Right atrium auricular region (tissue), 2 donors: ENCODE data around the gene CFAP299. TPM values are rescaled to one million over a fixed set of nuclear protein-coding genes. Genes with fewer than 3 reads are reported as not detected.

Experiments used
- DNase-seq: peaks from one replicate; pipeline ENCODE4 v3.0.0-alpha.2; 2019; ENCODE audit warnings: low spot score
- H3K27ac ChIP-seq, 2 donors: fragments of 200-600 bp; sonication (generic); 1 replicate in 1 of 2; 2 replicates in 1 of 2; pipeline ENCODE4 v1.5.1; 2016 to 2019
- H3K27me3 ChIP-seq, 2 donors: fragments of 200-600 bp; sonication (generic); one replicate each; pipeline versions ENCODE4 v1.5.1 to v1.6.0; 2017 to 2019
- H3K36me3 ChIP-seq: fragments of 200-600 bp; sonication (generic); one replicate; pipeline ENCODE4 v1.5.1; 2016
- H3K4me1 ChIP-seq, 2 donors: fragments of 200-600 bp; sonication (generic); one replicate each; pipeline versions ENCODE4 v1.5.1 to v1.6.0; 2017 to 2019
- H3K4me3 ChIP-seq, 2 donors: fragments of 200-600 bp; sonication (generic); 1 replicate in 1 of 2; 2 replicates in 1 of 2; pipeline ENCODE4 v1.5.1; 2017 to 2019; ENCODE audit warnings: mild to moderate bottlenecking in 1 of 2, moderate library complexity in 1 of 2
- H3K9me3 ChIP-seq, 2 donors: fragments of 200-600 bp; sonication (generic); one replicate each; pipeline ENCODE4 v1.5.1; 2019
- CTCF ChIP-seq, 2 donors: fragments of 200-600 bp; sonication (generic); IDR thresholded peaks; one replicate each; pipeline ENCODE4 v1.5.1; 2019; ENCODE audit warnings: antibody characterized with exemption in 2 of 2
- total RNA-seq, 2 donors: library from RNA; depleted of rRNA; stranded (reverse); fragments of >200 nt; gene quantifications; one replicate each; pipeline ENCODE4 v1.1.0, GENCODE V29; 2016

CFAP299 gene
- total RNA-seq, 2 donors from 2014 or later = not detected

GRCh38 chr4:80301884-80302283, 33.6 kb upstream of the CFAP299 start:
- TF ChIP-seq CTCF (IDR thresholded peaks at IDR 0.05) = no peak
- DNase-seq = no peak
- H3K9me3 ChIP-seq = no peaks in the 10 kb centered on the region
- H3K27me3 ChIP-seq = no peaks in the 10 kb centered on the region
- no peak overlapping the region for H3K4me3 ChIP-seq
- no peaks in the 10 kb centered on the region for H3K4me1 ChIP-seq
- H3K27ac ChIP-seq = no peak overlapping the region
- H3K36me3 ChIP-seq = no peaks in the 10 kb centered on the region

DNA sequence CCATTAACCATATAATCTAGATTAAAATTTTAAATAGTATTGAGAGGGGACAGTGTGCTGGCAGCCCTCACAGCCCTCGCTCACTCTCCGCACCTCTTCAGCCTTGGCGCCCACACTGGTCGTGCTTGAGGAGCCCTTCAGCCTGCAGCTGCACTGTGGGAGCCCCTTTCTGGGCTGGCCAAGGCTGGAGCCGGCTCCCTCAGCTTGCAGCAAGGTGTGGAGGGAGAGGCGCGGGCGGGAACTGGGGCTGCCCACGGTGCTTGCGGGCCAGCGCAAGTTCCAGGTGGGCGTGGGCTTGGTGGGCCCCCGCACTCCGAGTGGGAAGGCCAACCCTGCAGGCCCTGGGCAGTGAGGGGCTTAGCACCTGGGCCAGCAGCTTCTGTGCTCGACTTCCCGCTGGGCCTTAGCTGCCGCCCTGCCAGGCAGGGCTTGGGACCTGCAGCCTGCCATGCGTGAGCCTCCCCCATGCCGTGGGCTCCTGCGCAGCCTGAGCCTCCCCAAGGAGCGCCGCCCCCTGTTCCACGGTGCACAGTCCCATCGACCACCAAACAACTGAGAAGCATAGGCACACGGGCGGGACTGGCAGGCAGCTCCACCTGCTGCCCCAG, 32.8 kb upstream of the CFAP299 start:
- Histone ChIP-seq H3K4me1 (no peaks in the 10 kb centered on the region), H3K27ac (no peak overlapping the region), H3K27me3 (no peaks in the 10 kb centered on the region), H3K9me3 (no peaks in the 10 kb centered on the region), H3K36me3 (no peaks in the 10 kb centered on the region), H3K4me3 (no peak overlapping the region)
- TF ChIP-seq CTCF (IDR thresholded peaks at IDR 0.05) = no peak
- DNase-seq = no peak

DNA sequence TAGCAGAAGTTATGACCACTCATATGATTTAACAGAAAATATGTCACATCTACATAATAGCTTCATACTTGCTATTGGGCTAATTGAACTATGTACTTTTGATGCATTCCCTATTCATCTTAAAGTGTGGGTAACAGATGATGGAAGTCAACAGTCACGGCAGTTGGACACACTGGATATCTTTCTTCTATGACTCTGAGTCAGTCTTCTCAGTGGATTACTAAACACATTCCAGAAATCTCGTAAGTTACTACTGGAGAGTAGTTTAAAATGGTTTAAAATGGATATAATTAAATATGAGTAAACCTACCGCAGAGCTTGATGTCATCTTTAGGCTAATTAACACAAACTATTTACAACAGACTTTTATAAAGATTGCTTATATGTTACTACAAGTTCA, 30.1 kb upstream of the CFAP299 start:
- Histone ChIP-seq H3K4me1 (no peaks in the 10 kb centered on the region), H3K9me3 (no peaks in the 10 kb centered on the region), H3K27me3 (no peaks in the 10 kb centered on the region), H3K4me3 (no peak overlapping the region), H3K27ac (no peak overlapping the region), H3K36me3 (no peaks in the 10 kb centered on the region)
- no peak for DNase-seq
- no peak for TF ChIP-seq CTCF (IDR thresholded peaks at IDR 0.05)

GRCh38 chr4:80306260-80306659, 29.3 kb upstream of the CFAP299 start:
- no peak for DNase-seq
- H3K4me3 ChIP-seq = no peak overlapping the region
- no peak for TF ChIP-seq CTCF (IDR thresholded peaks at IDR 0.05)
- no peaks in the 10 kb centered on the region for H3K27me3 ChIP-seq
- H3K36me3 ChIP-seq = no peaks in the 10 kb centered on the region
- H3K9me3 ChIP-seq = no peaks in the 10 kb centered on the region
- H3K27ac ChIP-seq = no peak overlapping the region
- H3K4me1 ChIP-seq = no peaks in the 10 kb centered on the region

DNA sequence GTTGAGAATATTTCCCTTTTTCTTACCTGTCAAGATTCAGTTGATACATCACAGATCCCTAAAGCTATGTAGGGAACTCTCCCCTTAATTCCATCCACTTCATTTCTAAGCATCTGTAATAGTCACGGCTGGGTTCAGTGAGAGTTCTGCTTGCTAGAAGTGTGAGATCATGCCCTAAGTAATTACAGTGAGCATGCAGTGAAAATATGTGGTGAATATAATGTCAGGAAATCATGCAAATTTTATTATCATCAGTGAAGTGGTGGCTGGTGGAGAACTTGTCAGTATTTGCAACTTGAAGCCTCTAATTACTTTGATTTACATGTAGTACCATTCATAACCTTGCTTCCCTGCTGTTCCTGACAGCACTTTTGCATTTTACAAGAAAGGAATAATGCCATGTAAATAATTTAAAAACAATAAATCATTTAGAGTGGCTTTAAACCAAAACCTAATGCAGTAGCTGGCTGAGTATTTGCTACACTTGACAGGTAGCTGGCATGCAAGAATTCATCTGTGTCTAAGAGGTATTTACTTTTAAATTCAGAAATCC, 28.3 kb upstream of the CFAP299 start:
- Histone ChIP-seq H3K4me3 (no peak overlapping the region), H3K27me3 (no peaks in the 10 kb centered on the region), H3K27ac (no peak overlapping the region), H3K36me3 (no peaks in the 10 kb centered on the region), H3K9me3 (no peaks in the 10 kb centered on the region), H3K4me1 (no peaks in the 10 kb centered on the region)
- no peak for DNase-seq
- TF ChIP-seq CTCF (IDR thresholded peaks at IDR 0.05) = no peak
